HG02571 (cell line): Measurements from ENCODE around the gene PTMS.
A peak's percentile ranks its signal among the peaks of the same experiment; 100 is the strongest.

Source experiments
- ATAC-seq: cut with Tn5 transposase; IDR thresholded peaks from one replicate; pipeline ENCODE4 v1.9.1; 2021; ENCODE audit warnings: mild to moderate bottlenecking, moderate library complexity; ENCODE audit not compliant: unreplicated experiment

The PTMS gene

DNA sequence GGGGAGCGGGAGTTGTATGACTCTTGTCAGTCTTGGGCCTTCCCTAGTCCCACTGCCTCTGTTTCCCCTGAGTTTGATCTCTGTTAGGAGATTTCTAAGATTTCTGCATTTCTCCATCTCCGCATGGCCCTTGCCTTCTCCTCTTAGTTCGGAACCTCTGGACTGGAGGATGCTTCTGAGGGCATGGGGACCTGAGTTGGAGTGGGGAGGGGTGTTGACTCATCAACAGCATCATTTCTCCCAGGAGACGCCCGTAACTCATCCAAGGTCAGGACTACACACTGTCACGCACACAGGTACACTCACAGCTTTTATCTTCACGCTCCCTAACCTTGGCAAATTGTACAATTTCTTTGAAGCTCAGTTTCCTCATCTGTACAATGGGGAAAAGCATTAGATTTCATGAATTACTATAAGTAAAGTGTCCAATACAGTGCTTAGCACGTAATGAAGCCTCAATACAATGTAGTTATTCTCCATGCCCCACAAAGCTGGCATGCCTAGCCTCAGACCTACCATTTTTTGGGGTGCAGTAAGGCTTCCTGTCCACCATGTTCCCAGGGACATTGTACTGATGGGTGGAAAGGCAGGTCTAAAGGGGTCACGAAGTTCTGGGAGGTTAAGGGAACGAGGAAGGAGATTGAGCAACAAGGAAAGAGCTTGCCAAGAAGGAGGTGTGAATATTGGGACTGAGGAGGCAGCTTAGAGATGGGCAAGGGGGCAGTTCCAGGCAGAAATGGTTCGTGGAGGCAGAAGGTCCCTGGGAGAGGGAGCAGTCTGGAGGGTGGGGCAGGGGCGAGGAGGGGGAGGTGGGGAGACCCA is 5.6 kb downstream of the PTMS start:
- no peak for ATAC-seq

DNA sequence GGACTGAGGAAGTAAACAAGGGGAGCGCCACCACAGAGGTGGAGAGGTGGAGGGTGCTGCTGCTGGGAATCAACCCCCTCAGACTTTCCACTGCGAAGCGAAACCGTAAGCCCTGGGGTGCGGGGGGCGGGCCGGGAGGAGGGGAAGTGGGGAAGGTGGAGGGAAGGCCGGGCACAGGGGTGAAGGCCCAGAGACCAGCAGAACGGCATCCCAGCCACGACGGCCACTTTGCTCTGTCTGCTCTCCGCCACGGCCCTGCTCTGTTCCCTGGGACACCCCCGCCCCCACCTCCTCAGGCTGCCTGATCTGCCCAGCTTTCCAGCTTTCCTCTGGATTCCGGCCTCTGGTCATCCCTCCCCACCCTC is 6.2 kb downstream of the PTMS start, which contains the start of gene LAG3:
LAG3 (plus strand) TSS at position 190 of the 365 bp plus-strand sequence. CDS start 333 bp downstream, outside the sequence.
- no peak for ATAC-seq

DNA sequence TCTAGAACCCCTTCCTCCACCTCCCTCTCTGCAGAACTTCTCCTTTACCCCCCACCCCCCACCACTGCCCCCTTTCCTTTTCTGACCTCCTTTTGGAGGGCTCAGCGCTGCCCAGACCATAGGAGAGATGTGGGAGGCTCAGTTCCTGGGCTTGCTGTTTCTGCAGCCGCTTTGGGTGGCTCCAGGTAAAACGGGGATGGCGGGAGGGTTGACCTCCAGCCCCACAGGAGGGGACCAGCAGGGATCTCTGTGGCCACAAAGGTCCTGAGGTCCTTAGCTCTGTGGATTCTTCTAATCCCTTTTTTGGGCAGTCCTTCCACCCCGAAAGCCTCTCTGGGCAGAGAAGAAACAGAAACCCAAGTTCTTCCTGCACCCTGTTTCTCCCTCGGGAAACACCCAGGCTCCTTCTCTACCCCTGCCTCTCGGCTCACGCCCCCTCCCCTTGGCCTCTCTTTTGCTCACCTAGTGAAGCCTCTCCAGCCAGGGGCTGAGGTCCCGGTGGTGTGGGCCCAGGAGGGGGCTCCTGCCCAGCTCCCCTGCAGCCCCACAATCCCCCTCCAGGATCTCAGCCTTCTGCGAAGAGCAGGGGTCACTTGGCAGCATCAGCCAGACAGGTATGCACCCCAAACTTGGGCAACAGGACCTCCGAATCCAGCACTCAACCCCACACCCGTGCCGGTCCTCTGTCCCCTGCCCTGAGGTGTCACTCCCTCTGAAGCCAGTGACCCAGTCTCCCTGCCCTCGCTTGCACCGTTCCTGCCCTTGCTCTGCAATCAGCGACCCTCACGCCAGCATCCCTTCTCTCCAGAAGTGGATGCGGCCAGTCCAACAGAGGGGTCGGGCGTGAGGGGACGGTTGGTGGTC is 6.8 kb downstream of the PTMS start:
- ATAC-seq = no peak

DNA sequence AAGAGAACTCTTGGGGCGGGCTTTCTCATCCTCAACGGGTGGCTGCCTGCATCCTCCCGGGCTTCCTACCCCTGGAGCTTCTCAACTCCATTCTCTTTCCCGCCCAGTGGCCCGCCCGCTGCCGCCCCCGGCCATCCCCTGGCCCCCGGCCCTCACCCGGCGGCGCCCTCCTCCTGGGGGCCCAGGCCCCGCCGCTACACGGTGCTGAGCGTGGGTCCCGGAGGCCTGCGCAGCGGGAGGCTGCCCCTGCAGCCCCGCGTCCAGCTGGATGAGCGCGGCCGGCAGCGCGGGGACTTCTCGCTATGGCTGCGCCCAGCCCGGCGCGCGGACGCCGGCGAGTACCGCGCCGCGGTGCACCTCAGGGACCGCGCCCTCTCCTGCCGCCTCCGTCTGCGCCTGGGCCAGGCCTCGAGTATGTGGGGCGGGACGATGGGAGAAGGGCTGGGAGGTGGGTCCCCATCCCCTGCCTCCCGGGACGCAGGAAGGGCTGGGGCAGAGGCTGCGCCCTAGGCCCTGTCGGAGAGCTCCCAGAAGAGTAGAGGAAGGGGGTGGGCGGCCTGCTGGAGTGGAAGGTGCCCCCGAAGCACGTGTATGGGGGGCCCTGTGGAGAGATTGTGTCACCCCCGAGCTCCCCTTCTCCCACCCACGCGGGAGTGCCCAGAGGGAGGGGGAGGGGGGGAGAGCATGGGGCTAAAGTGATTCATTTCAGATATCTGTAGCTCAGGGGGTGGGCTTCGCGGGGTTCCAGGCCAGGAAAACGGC is 7.6 kb downstream of the PTMS start:
- ATAC-seq = no peak

DNA sequence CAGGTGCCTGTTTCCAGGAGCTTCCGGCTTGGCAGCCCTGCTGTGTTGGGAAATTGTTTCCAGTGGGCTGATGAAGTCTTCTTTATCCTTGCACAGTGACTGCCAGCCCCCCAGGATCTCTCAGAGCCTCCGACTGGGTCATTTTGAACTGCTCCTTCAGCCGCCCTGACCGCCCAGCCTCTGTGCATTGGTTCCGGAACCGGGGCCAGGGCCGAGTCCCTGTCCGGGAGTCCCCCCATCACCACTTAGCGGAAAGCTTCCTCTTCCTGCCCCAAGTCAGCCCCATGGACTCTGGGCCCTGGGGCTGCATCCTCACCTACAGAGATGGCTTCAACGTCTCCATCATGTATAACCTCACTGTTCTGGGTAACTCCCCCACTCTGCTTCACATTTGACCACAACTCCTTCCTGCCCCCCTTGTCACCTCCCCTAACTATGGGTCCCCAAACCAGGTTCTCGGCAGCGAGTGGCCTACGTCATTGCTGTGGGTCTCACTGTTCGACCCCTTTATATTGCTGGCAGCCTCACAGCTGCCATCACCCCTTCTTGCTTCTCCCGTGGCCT is 8.4 kb downstream of the PTMS start:
- ATAC-seq = no peak

DNA sequence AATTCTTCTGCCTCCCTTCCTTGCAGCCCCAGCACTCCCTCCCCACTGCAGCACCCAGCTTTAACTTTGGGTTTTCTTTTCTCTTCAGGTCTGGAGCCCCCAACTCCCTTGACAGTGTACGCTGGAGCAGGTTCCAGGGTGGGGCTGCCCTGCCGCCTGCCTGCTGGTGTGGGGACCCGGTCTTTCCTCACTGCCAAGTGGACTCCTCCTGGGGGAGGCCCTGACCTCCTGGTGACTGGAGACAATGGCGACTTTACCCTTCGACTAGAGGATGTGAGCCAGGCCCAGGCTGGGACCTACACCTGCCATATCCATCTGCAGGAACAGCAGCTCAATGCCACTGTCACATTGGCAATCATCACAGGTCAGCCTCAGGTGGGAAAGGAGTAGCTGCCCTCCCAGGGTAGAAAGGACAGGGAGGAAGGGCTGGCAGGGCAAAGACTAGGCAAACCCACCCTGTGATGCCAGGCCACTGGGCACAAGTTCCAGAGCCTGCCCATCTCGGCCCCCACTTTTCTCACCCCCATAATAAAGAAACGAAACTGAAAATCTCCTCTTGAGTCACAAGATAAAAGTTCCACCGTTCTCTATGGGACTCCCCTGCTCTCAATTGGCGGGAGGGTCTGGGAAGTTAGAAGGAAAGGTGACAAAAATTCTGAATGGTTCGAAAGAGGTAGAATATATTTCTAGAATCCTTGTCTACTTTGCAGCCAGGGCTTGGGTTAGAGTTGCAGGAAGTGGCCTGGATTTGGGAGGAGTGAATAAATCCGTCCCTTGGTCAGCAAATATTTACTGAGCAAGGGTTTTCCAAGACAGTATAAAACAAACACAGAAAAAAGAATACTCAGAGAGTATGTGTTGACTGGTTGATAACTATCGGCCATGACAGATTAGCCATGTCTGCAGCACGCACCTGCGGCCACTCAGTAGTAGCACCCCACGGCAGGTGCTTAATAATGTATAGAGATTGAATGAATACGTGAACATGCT is 9.3 kb downstream of the PTMS start:
- ATAC-seq = no peak

DNA sequence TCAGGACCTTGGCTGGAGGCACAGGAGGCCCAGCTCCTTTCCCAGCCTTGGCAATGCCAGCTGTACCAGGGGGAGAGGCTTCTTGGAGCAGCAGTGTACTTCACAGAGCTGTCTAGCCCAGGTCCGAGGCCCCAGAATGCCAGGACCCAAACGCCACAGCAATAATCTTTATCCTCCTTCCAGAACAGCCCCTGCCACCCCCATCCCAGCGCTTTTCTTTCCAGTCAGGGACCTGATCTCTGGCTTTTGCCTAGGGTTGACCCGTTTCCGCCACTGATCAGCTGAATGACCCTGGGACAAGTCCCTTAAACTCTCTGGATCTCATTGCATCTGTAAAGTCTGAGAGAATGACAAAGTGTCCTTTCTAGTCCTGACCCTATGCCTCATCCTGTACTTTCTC is 11.2 kb downstream of the PTMS start:
- ATAC-seq = no peak

DNA sequence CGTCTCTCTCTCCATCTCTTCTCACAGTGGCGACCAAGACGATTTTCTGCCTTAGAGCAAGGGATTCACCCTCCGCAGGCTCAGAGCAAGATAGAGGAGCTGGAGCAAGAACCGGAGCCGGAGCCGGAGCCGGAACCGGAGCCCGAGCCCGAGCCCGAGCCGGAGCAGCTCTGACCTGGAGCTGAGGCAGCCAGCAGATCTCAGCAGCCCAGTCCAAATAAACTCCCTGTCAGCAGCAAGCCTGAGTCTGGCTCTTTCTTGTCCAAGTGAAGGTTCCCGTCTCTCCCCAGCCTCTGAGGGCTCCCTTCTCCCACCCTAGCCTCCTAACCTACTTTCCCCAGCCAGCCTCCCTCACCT is 12.0 kb downstream of the PTMS start:
- ATAC-seq = no peak

DNA sequence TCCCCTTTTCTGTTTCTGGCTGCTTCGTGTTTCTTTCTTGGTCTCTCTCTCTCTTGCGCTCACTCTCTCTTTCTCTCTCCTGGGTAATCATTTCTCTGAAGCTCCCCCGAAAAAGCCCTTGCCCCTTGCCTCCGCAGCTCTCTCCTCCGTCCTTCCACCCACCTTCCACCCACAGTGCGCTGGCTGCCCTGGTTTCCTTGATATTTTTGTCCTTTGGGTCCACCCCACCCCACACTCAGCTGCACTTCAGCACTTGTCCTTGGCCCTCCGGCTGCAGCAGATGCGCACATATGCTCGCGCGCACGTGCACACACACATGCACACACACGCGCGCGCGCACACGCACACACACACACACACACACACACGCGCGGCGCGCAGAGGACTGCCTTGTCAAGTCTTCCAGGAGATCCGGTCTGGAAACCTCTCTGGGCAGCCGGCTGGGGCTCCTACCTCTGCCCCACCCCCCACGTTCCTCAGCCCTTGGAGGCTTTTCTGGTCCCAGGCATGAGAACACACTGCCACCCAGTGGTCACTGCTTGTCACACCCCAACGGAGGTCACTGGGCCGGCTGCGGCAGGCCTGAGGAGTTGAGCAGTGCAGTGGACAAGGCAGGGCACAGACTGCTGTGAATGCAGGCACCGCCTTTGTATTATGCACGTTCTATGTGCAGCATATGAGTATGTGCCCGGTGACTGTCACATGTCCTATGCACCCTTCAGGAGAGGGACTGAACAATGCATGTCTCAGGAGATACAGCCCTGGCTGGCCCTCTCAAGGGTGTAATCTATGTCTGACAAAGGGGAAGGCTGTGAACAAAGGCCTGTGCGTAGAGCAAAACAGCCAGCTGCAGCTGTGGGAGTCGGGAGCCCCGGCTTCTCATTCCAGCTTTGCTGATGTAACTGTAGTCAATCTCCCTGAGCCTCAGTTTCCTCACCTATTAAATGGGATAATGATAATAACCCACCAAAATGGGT is 12.7 kb downstream of the PTMS start:
- ATAC-seq = peak; percentile 74

DNA sequence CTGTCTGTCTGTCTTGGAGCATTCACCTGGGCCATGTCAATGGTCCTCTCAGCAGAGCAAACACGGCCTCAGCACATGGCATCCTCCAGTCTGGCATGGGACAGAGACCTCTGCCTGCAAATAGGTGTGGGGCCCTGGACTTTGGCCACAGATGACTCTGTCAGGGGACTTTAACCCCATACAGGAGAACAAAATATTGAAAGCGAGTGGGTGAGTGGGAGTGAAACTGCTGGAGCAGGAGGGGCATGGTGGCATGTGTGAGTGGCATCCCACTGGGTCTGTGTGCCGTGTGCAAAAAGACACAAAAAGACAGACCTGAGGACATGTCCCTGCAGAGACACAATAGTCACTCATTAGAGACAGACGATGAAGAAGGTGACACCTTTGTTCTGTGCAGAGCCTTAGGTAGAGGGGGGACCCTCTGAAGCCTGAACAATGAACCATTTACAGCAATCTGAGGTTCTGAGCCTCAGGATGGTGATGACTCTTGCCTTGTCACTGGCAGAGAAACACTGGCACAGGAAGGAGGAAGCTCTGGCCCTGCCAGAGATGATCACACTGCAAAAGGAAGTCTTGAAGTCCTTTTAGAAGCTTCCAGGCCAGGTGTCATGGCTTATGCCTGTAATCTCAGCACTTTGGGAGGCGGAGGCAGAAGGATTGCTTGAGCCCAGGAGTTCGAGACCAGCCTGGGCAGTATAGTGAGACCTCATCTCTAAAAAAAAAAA is 13.7 kb downstream of the PTMS start:
- no peak for ATAC-seq

DNA sequence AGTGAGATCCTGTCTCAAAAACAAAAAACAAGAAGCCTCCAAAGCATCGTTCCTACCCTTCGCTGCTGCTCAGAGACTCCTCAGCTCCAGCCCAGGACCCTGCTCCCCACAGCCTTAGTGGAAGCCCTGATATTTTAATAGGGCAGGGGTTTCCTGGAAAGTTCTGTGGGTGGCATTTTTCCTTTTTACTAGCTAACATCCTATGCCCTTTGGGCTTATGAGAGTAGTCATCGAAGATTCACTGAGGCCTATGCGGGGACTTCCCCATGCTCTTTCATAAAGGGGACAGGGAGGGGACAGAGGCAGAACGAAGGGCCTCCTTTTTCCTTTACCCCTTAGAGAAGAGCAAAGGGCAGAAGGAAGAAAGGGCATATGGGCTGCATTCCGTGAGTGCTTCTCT is 14.4 kb downstream of the PTMS start:
- ATAC-seq = no peak

DNA sequence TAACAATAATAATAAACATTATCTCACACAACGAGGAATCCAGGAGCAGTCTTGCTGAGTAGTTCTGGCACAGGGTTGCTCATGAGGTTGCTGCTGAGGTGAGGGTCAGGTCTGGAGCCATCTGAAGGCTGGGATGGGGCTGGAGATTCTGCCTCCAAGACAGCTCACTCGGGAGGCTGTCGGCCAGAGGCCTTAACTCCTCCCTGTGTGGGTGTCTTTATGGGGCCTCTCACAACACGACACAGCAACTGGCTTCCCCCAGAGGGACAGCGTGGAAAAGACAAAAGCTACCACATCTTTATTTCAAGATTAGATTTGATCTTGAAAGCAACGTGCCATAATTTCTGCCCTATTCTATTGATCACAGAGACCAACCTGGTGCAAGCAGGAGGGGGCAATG is 16.0 kb downstream of the PTMS start:
- ATAC-seq = no peak

DNA sequence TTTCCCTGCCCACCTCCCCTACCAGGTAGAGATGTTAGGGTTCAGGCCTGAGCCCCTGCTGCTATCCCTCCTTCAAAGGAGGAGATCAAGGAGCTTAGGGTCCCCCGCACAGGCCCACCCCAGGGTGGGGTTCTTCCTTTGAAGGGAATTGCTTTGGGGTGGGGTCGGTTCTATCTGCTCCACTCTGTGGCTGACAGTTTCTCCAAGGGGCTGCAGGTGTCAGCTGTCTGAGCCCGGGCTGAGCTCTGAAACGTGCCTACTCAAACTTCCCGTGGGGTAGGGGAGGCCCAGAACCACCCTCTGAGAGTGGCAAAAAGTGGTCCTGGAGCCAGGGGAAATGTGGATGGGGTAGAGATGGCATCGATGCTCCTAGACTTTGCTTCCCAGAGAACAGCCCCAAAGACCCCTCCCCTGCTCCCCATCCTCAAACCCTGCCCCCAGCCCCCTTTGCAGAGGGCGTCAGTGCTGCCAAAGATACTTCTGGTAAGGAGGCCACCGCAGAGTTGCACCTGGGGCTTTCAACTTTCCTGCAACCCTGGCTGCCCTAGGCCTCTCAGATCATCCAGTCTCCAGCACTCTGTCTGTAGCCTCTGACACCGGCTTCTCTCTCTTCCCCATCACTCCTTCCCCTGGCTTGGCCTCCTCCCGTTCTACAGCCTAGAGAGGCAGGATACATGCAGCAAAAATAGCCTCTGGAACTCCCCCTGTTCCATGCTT is 16.8 kb downstream of the PTMS start:
- ATAC-seq = no peak

DNA sequence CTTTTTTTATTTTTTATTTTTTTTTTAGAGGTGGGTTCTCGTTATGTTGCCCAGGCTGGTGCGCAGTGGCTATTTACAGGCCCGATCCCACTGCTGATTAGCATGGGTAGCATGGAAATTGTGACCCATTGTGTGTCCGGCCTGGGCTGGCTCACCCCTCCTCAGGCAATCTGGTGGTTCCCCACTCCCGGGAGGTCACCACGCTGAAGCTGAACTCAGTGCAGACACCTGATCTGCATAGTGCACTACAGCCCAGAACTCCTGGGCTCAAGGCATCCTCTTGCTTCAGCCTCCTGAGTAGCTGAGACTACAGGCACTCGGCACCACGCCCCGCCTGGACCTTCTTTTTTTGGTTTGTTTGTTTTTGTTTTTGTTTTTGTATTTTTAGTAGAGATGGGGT is 17.7 kb downstream of the PTMS start:
- ATAC-seq = no peak

DNA sequence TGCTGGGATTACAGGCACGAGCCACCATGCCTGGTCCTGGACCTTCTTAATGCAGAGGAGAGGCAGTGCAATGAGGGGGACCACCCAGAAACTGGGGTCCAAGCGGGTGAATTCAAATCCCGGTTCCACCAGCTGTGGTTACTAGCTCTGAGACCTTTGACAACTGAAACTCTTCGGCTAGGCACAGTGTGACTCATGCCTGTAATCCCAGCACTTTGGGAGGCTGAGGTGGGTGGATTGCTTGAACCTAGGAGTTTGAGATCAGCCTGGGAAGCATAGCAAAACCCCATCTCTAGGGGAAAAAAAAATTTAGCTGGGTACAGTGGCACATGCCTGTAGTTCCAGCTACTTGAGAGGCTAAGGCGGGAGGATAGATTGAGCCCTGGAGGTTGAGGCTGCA is 18.1 kb downstream of the PTMS start:
- no peak for ATAC-seq

DNA sequence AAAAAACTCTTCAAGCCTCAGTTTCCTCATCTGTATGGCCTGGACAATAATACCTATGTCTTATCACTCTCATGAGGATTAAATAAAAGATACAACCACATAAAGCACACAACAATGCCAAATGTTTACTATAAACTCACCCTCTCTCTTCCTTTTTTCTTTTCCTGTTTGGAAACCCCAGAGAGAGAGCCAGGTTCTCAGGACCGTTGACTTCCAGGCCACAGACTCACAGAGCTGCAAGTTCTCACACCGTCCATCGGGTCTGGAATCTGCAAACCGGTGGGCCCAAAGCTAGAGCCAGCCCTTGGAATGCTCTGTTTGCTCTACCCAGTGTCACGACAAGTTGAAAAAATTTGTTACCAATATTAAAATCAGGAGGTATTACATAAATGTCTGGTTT is 18.6 kb downstream of the PTMS start:
- ATAC-seq = no peak

DNA sequence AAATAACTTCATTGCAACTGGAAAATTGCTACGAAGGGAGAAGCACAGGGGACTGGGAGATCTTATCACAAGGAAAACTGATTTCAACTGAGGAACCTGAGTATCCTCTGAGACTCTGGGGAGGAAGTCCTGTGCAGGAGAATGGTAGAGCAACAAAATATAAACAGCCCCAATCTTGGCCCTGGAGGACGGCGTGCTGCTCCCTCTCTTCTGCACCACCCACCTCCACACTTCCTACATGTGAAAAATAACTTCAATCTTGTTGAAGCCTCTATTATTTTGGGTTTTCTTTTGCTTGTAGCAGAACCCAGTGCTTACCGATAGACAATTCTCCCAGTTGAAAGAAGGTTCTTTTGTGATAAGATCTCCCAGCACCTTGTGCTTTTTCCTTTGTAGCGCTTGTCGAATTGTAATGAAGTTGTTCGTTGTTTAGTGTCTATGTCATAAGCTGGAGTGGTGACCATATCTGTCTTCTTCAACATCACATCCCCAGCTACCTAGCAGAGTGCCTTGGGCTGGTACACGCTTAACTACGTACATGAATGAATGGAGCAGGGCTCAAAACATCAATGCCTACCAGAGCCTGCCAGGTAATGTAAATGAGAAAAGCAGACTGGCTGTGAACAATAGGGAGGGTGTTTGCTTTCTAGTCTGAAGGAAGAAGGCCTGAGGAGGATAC is 20.4 kb downstream of the PTMS start:
- ATAC-seq = no peak
